WTC11 (cell line): ENCODE results near the gene BOLA2.
"Not testable (repeated sequence)": the region's sequence is repeated elsewhere in the genome, so short reads cannot be mapped to it uniquely, and the experiment has no call there.

Experiments used
- CREB1 ChIP-seq: sonication (generic); formaldehyde crosslinking; IDR thresholded peaks from 2 replicates; pipeline ENCODE4 v1.8.0; 2023; ENCODE audit warnings: mild to moderate bottlenecking, missing genetic modification reagents
- CTCF ChIP-seq: fragments of 200-600 bp; IDR thresholded peaks from 2 replicates; pipeline ENCODE4 v1.8.0; 2022; ENCODE audit warnings: antibody characterized with exemption
- E2F5 ChIP-seq: sonication (generic); formaldehyde crosslinking; IDR thresholded peaks from 2 replicates; pipeline ENCODE4 v1.8.1; 2022; ENCODE audit warnings: mild to moderate bottlenecking, moderate library complexity, missing genetic modification reagents
- FOXP4 ChIP-seq: sonication (generic); formaldehyde crosslinking; IDR thresholded peaks from 2 replicates; pipeline ENCODE4 v1.8.0; 2022; ENCODE audit warnings: mild to moderate bottlenecking, missing genetic modification reagents
- NFE2L1 ChIP-seq: sonication (generic); formaldehyde crosslinking; IDR thresholded peaks from 2 replicates; pipeline ENCODE4 v1.8.1; 2023; ENCODE audit warnings: missing genetic modification reagents
- PREB ChIP-seq: sonication (generic); formaldehyde crosslinking; IDR thresholded peaks from 2 replicates; pipeline ENCODE4 v1.8.1; 2022; ENCODE audit warnings: mild to moderate bottlenecking, missing genetic modification reagents, moderate library complexity, borderline replicate concordance
- ZBTB21 ChIP-seq: sonication (generic); formaldehyde crosslinking; IDR thresholded peaks from 2 replicates; pipeline ENCODE4 v1.8.1; 2023; ENCODE audit warnings: mild to moderate bottlenecking, missing genetic modification reagents, borderline replicate concordance

- TF ChIP-seq CTCF; E2F5 (CRISPR knock-in tag); ZBTB21; PREB (CRISPR knock-in tag); NFE2L1 (CRISPR knock-in tag); FOXP4 (CRISPR knock-in tag); CREB1 (CRISPR knock-in tag): not testable (repeated sequence)
Observed at GRCh38 chr16:29460647-29461030, 6.5 kb upstream of the BOLA2 start.
